ENCODE measurements around the gene SYT8. TPM values are rescaled to one million over a fixed set of nuclear protein-coding genes. Genes with fewer than 3 reads are reported as not detected.

SYT8 gene
- total and polyA plus RNA-seq, 2 experiments from 2014 or later, result not detected

DNA sequence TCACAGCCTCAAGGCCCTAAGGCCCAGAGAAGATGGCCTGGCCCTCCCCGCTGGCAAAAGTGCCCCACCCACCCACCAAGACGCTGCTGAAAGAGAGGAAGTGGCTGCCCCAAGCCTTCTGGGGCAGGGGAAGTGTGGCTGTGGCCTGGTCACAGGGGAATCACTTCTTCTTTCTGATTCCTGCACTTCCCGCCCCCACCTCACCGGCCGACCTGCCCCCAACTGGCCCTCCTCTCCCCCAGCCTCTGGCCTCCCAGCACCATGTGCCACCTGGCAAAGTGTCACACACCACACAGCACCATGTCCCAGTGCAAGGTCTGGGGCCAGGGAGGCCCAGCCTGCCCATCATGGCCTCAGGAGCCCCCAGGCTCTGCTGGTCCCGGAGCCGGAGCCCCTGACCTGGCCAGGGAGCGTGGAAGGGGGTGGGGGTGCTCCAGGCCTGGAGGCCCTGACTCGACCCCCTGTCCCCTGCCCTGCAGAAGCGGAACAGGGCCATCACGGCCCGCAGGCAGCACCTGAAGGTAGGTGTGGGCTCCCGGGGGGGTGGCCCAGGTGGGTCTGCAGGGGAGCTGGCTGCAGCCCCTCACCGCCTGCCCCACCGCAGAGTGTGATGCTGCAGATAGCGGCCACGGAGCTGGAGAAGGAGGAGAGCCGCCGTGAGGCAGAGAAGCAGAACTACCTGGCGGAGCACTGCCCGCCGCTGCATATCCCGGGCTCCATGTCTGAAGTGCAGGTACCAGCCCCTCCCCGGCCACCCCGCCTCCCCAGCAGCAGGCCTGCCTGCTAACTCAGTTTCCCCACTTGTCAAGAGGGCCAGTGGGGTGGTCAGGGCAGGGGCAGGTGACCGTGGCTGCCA lies 5.4 kb downstream of the SYT8 start (continued):
- TF ChIP-seq, protein P1, sequence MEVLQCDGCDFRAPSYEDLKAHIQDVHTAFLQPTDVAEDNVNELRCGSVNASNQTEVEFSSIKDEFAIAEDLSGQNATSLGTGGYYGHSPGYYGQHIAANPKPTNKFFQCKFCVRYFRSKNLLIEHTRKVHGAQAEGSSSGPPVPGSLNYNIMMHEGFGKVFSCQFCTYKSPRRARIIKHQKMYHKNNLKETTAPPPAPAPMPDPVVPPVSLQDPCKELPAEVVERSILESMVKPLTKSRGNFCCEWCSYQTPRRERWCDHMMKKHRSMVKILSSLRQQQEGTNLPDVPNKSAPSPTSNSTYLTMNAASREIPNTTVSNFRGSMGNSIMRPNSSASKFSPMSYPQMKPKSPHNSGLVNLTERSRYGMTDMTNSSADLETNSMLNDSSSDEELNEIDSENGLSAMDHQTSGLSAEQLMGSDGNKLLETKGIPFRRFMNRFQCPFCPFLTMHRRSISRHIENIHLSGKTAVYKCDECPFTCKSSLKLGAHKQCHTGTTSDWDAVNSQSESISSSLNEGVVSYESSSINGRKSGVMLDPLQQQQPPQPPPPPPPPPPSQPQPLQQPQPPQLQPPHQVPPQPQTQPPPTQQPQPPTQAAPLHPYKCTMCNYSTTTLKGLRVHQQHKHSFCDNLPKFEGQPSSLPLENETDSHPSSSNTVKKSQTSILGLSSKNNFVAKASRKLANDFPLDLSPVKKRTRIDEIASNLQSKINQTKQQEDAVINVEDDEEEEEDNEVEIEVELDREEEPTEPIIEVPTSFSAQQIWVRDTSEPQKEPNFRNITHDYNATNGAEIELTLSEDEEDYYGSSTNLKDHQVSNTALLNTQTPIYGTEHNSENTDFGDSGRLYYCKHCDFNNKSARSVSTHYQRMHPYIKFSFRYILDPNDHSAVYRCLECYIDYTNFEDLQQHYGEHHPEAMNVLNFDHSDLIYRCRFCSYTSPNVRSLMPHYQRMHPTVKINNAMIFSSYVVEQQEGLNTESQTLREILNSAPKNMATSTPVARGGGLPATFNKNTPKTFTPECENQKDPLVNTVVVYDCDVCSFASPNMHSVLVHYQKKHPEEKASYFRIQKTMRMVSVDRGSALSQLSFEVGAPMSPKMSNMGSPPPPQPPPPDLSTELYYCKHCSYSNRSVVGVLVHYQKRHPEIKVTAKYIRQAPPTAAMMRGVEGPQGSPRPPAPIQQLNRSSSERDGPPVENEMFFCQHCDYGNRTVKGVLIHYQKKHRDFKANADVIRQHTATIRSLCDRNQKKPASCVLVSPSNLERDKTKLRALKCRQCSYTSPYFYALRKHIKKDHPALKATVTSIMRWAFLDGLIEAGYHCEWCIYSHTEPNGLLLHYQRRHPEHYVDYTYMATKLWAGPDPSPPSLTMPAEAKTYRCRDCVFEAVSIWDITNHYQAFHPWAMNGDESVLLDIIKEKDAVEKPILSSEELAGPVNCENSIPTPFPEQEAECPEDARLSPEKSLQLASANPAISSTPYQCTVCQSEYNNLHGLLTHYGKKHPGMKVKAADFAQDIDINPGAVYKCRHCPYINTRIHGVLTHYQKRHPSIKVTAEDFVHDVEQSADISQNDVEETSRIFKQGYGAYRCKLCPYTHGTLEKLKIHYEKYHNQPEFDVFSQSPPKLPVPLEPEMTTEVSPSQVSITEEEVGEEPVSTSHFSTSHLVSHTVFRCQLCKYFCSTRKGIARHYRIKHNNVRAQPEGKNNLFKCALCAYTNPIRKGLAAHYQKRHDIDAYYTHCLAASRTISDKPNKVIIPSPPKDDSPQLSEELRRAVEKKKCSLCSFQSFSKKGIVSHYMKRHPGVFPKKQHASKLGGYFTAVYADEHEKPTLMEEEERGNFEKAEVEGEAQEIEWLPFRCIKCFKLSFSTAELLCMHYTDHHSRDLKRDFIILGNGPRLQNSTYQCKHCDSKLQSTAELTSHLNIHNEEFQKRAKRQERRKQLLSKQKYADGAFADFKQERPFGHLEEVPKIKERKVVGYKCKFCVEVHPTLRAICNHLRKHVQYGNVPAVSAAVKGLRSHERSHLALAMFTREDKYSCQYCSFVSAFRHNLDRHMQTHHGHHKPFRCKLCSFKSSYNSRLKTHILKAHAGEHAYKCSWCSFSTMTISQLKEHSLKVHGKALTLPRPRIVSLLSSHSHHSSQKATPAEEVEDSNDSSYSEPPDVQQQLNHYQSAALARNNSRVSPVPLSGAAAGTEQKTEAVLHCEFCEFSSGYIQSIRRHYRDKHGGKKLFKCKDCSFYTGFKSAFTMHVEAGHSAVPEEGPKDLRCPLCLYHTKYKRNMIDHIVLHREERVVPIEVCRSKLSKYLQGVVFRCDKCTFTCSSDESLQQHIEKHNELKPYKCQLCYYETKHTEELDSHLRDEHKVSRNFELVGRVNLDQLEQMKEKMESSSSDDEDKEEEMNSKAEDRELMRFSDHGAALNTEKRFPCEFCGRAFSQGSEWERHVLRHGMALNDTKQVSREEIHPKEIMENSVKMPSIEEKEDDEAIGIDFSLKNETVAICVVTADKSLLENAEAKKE (CRISPR knock-in tag; IDR thresholded peaks at IDR 0.05), result no peak

DNA sequence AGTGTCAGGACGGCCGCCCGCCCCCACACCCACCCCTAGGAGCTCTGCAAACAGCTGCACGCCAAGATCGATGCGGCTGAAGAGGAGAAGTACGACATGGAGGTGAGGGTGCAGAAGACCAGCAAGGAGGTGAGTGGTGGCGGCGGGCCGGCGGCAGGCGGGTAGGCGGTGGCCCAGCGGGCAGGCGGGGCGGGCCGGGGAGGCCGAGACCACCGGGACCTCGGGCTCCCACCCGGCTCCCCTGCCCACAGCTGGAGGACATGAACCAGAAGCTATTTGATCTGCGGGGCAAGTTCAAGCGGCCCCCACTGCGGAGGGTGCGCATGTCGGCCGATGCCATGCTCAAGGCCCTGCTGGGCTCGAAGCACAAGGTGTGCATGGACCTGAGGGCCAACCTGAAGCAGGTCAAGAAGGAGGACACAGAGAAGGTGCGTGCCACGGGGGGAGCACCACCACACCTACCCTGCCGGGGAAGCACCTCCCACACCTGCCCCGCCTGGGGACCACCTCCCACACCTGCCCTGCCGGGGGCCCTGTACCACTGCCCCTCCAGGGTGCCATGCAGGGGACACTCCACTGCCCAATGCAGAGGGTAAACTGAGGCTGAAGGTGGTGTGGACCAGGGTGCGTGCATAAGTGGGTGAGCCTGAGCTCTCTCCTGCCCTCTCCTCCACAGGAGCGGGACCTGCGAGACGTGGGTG lies 6.1 kb downstream of the SYT8 start:
- ATAC-seq (no peak), DNase-seq (ENCODE audit: low spot score) (no peak)
- no peak overlapping the region for H3K27ac ChIP-seq (ENCODE audit: low read depth)
- no peak overlapping the region for H3K27ac Mint-ChIP-seq
- H3K4me2 ChIP-seq, result no peak overlapping the region
- no peak overlapping the region for H2AFZ ChIP-seq
- H3K36me3 ChIP-seq (ENCODE audit: insufficient read depth), result no peaks in the 10 kb centered on the region
- no peaks in the 10 kb centered on the region for H3K79me2 ChIP-seq (replicated peaks; ENCODE audit: insufficient read depth)
- H3K27me3 ChIP-seq (ENCODE audit: insufficient read depth), result no peaks in the 10 kb centered on the region
- H3F3A ChIP-seq (replicated peaks; ENCODE audit: low read depth), result no peaks in the 10 kb centered on the region
- no peaks in the 10 kb centered on the region for H3K4me1 Mint-ChIP-seq
- no peak overlapping the region; the same call in 2 of the 3 replicates for H3K4me3 Mint-ChIP-seq
- peaks cover 7% of the 10 kb centered on the region for H3K27me3 Mint-ChIP-seq (ENCODE audit: insufficient read depth, low read depth, poor library complexity)
- no peaks in the 10 kb centered on the region for H4K20me1 ChIP-seq (replicated peaks; ENCODE audit: insufficient read depth)
- H3K4me3 ChIP-seq, result no peak overlapping the region
- H3K36me3 Mint-ChIP-seq (ENCODE audit: low read depth), result no peaks in the 10 kb centered on the region
- TF ChIP-seq, protein P2, sequence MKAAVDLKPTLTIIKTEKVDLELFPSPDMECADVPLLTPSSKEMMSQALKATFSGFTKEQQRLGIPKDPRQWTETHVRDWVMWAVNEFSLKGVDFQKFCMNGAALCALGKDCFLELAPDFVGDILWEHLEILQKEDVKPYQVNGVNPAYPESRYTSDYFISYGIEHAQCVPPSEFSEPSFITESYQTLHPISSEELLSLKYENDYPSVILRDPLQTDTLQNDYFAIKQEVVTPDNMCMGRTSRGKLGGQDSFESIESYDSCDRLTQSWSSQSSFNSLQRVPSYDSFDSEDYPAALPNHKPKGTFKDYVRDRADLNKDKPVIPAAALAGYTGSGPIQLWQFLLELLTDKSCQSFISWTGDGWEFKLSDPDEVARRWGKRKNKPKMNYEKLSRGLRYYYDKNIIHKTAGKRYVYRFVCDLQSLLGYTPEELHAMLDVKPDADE (IDR thresholded peaks at IDR 0.05), result no peak
- H3K9me3 Mint-ChIP-seq, result no peaks in the 10 kb centered on the region
- H3K9me2 ChIP-seq (ENCODE audit: insufficient read depth), result no peaks in the 10 kb centered on the region
- no peaks in the 10 kb centered on the region for H3K4me1 ChIP-seq (ENCODE audit: insufficient read depth)

Measured in GM23338 (cell line).